IMR-90 (cell line): ENCODE results near the gene EIF2B5. TPM values are rescaled to one million over a fixed set of nuclear protein-coding genes. Genes with fewer than 3 reads are reported as not detected.

ENCODE experiments used
- ATAC-seq: fragments of 200-7000 bp; cut with Tn5 transposase; 2 replicates; pipeline ENCODE4 v1.9.1; 2020; ENCODE audit warnings: low read depth, mild to moderate bottlenecking, moderate library complexity
- BruUV-seq: library from RNA; stranded (reverse); fragments of 400-500 nt; replicated peaks from 2 replicates; lab custom pipeline; 2021; lab: Mats Ljungman, UMichigan
- CTCF ChIA-PET: fragments of 300-600 bp; formaldehyde crosslinking; extraction: SDS; loops from one replicate; lab custom pipeline; 2021; ENCODE audit warnings: antibody characterized with exemption; lab: Yijun Ruan, JAX
- POLR2A ChIA-PET: fragments of 300-600 bp; sonication (Branson Sonifier 250); formaldehyde crosslinking; loops from one replicate; lab custom pipeline; 2022; ENCODE audit warnings: antibody characterized with exemption; ENCODE audit not compliant: unreplicated experiment; lab: Charles Lee
- DNase-seq: peaks from one replicate; pipeline ENCODE4 v3.0.0; 2013
- H2AFZ ChIP-seq: replicated peaks from 2 replicates; pipeline ENCODE3; 2013; ENCODE audit warnings: low read length, mild to moderate bottlenecking; ENCODE audit not compliant: poor library complexity
- H2AK5ac ChIP-seq: 2 replicates; pipeline ENCODE4 v1.6.1; 2013; ENCODE audit warnings: low read depth, low read length, inconsistent platforms
- H2AK9ac ChIP-seq: replicated peaks from 2 replicates; pipeline ENCODE3; 2013; ENCODE audit warnings: mild to moderate bottlenecking, low read depth, low read length, moderate library complexity; ENCODE audit not compliant: poor library complexity
- H2BK120ac ChIP-seq: 2 replicates; pipeline ENCODE4 v1.6.1; 2013; ENCODE audit warnings: low read depth, low read length, inconsistent platforms
- H2BK15ac ChIP-seq: 3 replicates; pipeline ENCODE4 v1.6.1; 2013; ENCODE audit warnings: low read depth, low read length, inconsistent platforms
- H2BK20ac ChIP-seq: 2 replicates; pipeline ENCODE4 v1.6.1; 2013; ENCODE audit warnings: low read depth, mild to moderate bottlenecking, inconsistent platforms, low read length, moderate library complexity
- H2BK5ac ChIP-seq: 2 replicates; pipeline ENCODE4 v1.6.1; 2013; ENCODE audit warnings: mild to moderate bottlenecking, low read depth, low read length, inconsistent platforms; ENCODE audit not compliant: poor library complexity, severe bottlenecking
- H3K14ac ChIP-seq: replicated peaks from 2 replicates; pipeline ENCODE4 v1.6.1; 2013; ENCODE audit warnings: low read depth, low read length, inconsistent platforms
- H3K18ac ChIP-seq: 2 replicates; pipeline ENCODE4 v1.6.1; 2013; ENCODE audit warnings: low read depth, low read length, control low read depth
- H3K23ac ChIP-seq: 2 replicates; pipeline ENCODE4 v1.6.1; 2013; ENCODE audit warnings: low read depth, low read length, inconsistent platforms
- H3K27ac ChIP-seq: 2 replicates; pipeline ENCODE4 v1.5.1; 2013; ENCODE audit warnings: mild to moderate bottlenecking, control low read depth, low read length; ENCODE audit not compliant: insufficient read depth
- H3K27me3 ChIP-seq: 2 replicates; pipeline ENCODE4 v1.6.1; 2013; ENCODE audit warnings: low read length; ENCODE audit not compliant: control insufficient read depth, insufficient read depth
- H3K36me3 ChIP-seq: 2 replicates; pipeline ENCODE4 v1.6.1; 2013; ENCODE audit warnings: low read length, mixed read lengths; ENCODE audit not compliant: control insufficient read depth, insufficient read depth
- H3K4ac ChIP-seq: 2 replicates; pipeline ENCODE4 v1.6.1; 2013; ENCODE audit warnings: low read depth, low read length, inconsistent platforms
- H3K4me1 ChIP-seq: 2 replicates; pipeline ENCODE4 v1.6.1; 2013; ENCODE audit warnings: low read length, mixed read lengths; ENCODE audit not compliant: control insufficient read depth, insufficient read depth
- H3K4me2 ChIP-seq: 2 replicates; pipeline ENCODE4 v1.6.1; 2013; ENCODE audit warnings: low read depth, mild to moderate bottlenecking, control low read depth, low read length, moderate library complexity
- H3K4me3 ChIP-seq: 2 replicates; pipeline ENCODE4 v1.5.1; 2013; ENCODE audit warnings: low read depth, mild to moderate bottlenecking, control low read depth, low read length, moderate library complexity; ENCODE audit not compliant: insufficient read depth
- H3K56ac ChIP-seq: 2 replicates; pipeline ENCODE4 v1.6.1; 2013; ENCODE audit warnings: low read length, inconsistent platforms; ENCODE audit not compliant: insufficient read depth; ENCODE audit errors: extremely low read depth
- H3K79me1 ChIP-seq, 2 experiments: 2 replicates each; pipeline ENCODE4 v1.6.1; 2013; ENCODE audit warnings: low read length in 2 of 2, inconsistent platforms in 1 of 2, low read depth in 1 of 2
- H3K9ac ChIP-seq: 2 replicates; pipeline ENCODE4 v1.6.1; 2013; ENCODE audit warnings: low read depth, low read length, control low read depth
- H3K9me1 ChIP-seq: 2 replicates; pipeline ENCODE4 v1.6.1; 2013; ENCODE audit warnings: low read length, inconsistent platforms; ENCODE audit not compliant: insufficient read depth
- H3K9me3 ChIP-seq: 2 replicates; pipeline ENCODE4 v1.6.1; 2013; ENCODE audit warnings: low read length; ENCODE audit not compliant: control insufficient read depth, insufficient read depth
- H4K20me1 ChIP-seq: 2 replicates; pipeline ENCODE4 v1.6.1; 2013; ENCODE audit warnings: low read length, inconsistent platforms; ENCODE audit not compliant: insufficient read depth
- H4K5ac ChIP-seq: 2 replicates; pipeline ENCODE4 v1.6.1; 2013; ENCODE audit warnings: mild to moderate bottlenecking, low read depth, low read length, control low read depth
- H4K8ac ChIP-seq, 2 experiments: 2 replicates each; pipeline ENCODE4 v1.6.1; 2013; ENCODE audit warnings: low read depth in 2 of 2, low read length in 2 of 2, control low read depth in 1 of 2, inconsistent platforms in 1 of 2
- H4K91ac ChIP-seq: 2 replicates; pipeline ENCODE4 v1.6.1; 2013; ENCODE audit warnings: low read depth, low read length, inconsistent platforms; ENCODE audit not compliant: insufficient read depth
- BHLHE40 ChIP-seq: fragments of 150-350 bp; IDR thresholded peaks from 2 replicates; pipeline ENCODE4 v1.6.1; 2016; ENCODE audit warnings: mild to moderate bottlenecking, low read depth, low read length
- CEBPB ChIP-seq: IDR thresholded peaks from 2 replicates; pipeline ENCODE4 v1.6.1; 2012; ENCODE audit warnings: low read depth, low read length, improper control_type of control experiment
- CHD1 ChIP-seq: IDR thresholded peaks from 2 replicates; pipeline ENCODE4 v1.6.1; 2012; ENCODE audit warnings: low read depth, low read length, improper control_type of control experiment
- CTCF ChIP-seq: conservative IDR thresholded peaks from 2 replicates; pipeline ENCODE4 v1.5.1; 2012; ENCODE audit warnings: mild to moderate bottlenecking, low read depth, low read length, improper control_type of control experiment
- FOS ChIP-seq: fragments of 150-350 bp; IDR thresholded peaks from 2 replicates; pipeline ENCODE4 v1.6.1; 2016; ENCODE audit warnings: low read depth, low read length
- MAFK ChIP-seq: IDR thresholded peaks from 2 replicates; pipeline ENCODE4 v1.6.1; 2012; ENCODE audit warnings: low read depth, low read length, improper control_type of control experiment
- MAZ ChIP-seq: IDR thresholded peaks from 2 replicates; pipeline ENCODE4 v1.6.1; 2012; ENCODE audit warnings: low read depth, mild to moderate bottlenecking, low read length, improper control_type of control experiment, moderate library complexity, borderline replicate concordance
- MXI1 ChIP-seq: IDR thresholded peaks from 2 replicates; pipeline ENCODE4 v1.6.1; 2012; ENCODE audit warnings: low read depth, mild to moderate bottlenecking, low read length, moderate library complexity, borderline replicate concordance
- NFE2L2 ChIP-seq: fragments of 150-350 bp; IDR thresholded peaks from 2 replicates; pipeline ENCODE4 v1.6.1; 2016; ENCODE audit warnings: low read depth, mild to moderate bottlenecking, low read length
- POLR2A ChIP-seq: IDR thresholded peaks from 2 replicates; pipeline ENCODE4 v1.6.1; 2012; ENCODE audit warnings: mild to moderate bottlenecking, low read depth, low read length
- RAD21 ChIP-seq: IDR thresholded peaks from 2 replicates; pipeline ENCODE4 v1.6.1; 2012; ENCODE audit warnings: low read length, improper control_type of control experiment
- RCOR1 ChIP-seq: IDR thresholded peaks from 2 replicates; pipeline ENCODE4 v1.6.1; 2012; ENCODE audit warnings: mild to moderate bottlenecking, low read length, improper control_type of control experiment; ENCODE audit not compliant: insufficient replicate concordance
- RFX5 ChIP-seq: IDR thresholded peaks from 2 replicates; pipeline ENCODE4 v1.8.0; 2012; ENCODE audit warnings: low read depth, mild to moderate bottlenecking, low read length, moderate library complexity
- SMC3 ChIP-seq: fragments of 150-350 bp; IDR thresholded peaks from 2 replicates; pipeline ENCODE4 v1.6.1; 2016; ENCODE audit warnings: low read depth, mild to moderate bottlenecking, antibody characterized with exemption, low read length, moderate library complexity
- USF2 ChIP-seq: fragments of 150-350 bp; IDR thresholded peaks from 2 replicates; pipeline ENCODE4 v1.6.1; 2017; ENCODE audit warnings: mild to moderate bottlenecking, antibody characterized with exemption, low read length, low read depth
- WGBS, 2 experiments: methylation state at CpG; one replicate each; pipeline versions ENCODE4 v1.1.5 to v1.1.7; 2013; ENCODE audit warnings: missing lambda C conversion rate in 2 of 2; ENCODE audit not compliant: insufficient read length in 1 of 2; ENCODE audit errors: extremely low coverage in 2 of 2; 5-methylcytosine and 5-hydroxymethylcytosine counted together
- dilution Hi-C: fragments of 300-500 bp; cut with HindIII; formaldehyde crosslinking; loops from one replicate; pipeline ENCODE4 v1.14.3; 2018; ENCODE audit warnings: low sequenced_read_pairs; ENCODE audit not compliant: unreplicated experiment
- in situ Hi-C: fragments of 300-500 bp; cut with MboI; formaldehyde crosslinking; loops from 3 replicates; pipeline ENCODE4 v1.14.3; 2019; ENCODE audit warnings: low sequenced_read_pairs, inconsistent platforms, mixed read lengths
- intact Hi-C: fragments of 100-400 bp; cut with micrococcal nuclease; formaldehyde crosslinking; loops from 2 replicates; pipeline ENCODE4 v1.10.0; 2022
- polyA plus RNA-seq, 3 experiments: library from polyadenylated mRNA; depleted of rRNA; stranded (reverse); fragments of >200 nt; gene quantifications; 2 replicates each; pipeline ENCODE4 v1.2.3, GENCODE V29; 2012; ENCODE audit warnings: low replicate concordance in 1 of 3
- total RNA-seq: library from RNA; depleted of rRNA; stranded (reverse); fragments of >200 nt; gene quantifications from 2 replicates; pipeline ENCODE4 v1.2.3, GENCODE V29; 2012
- TF ChIP-seq, protein P1 (sequence below): fragments of 150-350 bp; IDR thresholded peaks from 2 replicates; pipeline ENCODE4 v1.6.1; 2016; ENCODE audit warnings: low read depth, mild to moderate bottlenecking, low read length, moderate library complexity, borderline replicate concordance

EIF2B5 gene
- total and polyA plus RNA-seq, 2 of the 4 experiments (the other 2 are of a cell fraction) = 31.7 to 37.6 TPM

DNA sequence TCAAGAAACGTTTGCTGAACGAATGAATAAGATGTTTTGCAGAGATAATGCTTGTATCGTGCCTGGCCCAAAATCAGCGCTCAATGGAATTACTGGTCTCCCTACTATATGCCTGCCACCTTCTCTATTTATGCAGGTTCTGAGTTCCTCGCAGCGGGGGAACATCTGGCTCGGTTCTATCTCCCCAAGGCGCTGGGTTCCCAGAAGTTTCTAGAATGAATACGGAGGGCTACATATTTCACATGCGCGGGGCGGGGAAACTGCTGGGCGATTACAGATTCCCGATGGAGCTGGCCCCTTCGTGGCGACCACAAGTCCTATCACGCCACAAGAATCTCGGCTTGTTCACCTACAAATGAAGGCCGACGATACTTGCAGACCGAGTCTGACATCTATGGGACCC is 411 bp upstream of the EIF2B5 start:
- Histone ChIP-seq H3K56ac (peak overlapping the region; percentile 89), H3K4me3 (peak overlapping the region; percentile 91), H3K23ac (peak overlapping the region; percentile 69), H3K4me2 (peak overlapping the region; percentile 77), H3K4ac (peak overlapping the region; percentile 95), H3K14ac (peak overlapping the region; percentile 97), H4K91ac (peak overlapping the region; percentile 83), H3K9ac (peak overlapping the region; percentile 95), H3K4me1 (no peaks in the 10 kb centered on the region; the same call in 1 of the 2 replicates), H3K27ac (peak overlapping the region; percentile 87), H3K27me3 (no peaks in the 10 kb centered on the region), H2AK9ac (peak overlapping the region; percentile 95), H4K5ac (peak overlapping the region; percentile 41), H3K36me3 (peaks cover 5% of the 10 kb centered on the region), H3K9me3 (no peaks in the 10 kb centered on the region), H2AFZ (peak overlapping the region; percentile 98), H2BK5ac (peak overlapping the region; percentile 88), H2BK120ac (peak overlapping the region; percentile 69), H4K20me1 (no peaks in the 10 kb centered on the region; the same call in 1 of the 2 replicates), H3K9me1 (peaks cover 7% of the 10 kb centered on the region), H3K18ac (peak overlapping the region; percentile 76), H2BK20ac (peak overlapping the region; percentile 36; the same call in 1 of the 2 replicates), H2AK5ac (peak overlapping the region; percentile 61; the same call in 1 of the 2 replicates), H2BK15ac (peak overlapping the region; percentile 84; the same call in 1 of the 3 replicates), H3K79me1 (peaks cover 3 to 37% of the 10 kb centered on the region in 2 experiments; a peak in 2 of 4 replicates), H4K8ac (peak overlapping the region; percentile 57 to 98)
- ChIA-PET POLR2A (no interaction called here), CTCF (interaction anchor here (0.6 kb wide), 1 partner anchor 91 kb away, joined by 3 read pairs; no protein-coding TSS in a partner anchor)
- DNase-seq = no peak
- WGBS, 2 experiments = 0% methylated on average over 5 of the region's 21 CpGs; no CpG with 5 or more reads in 1 of the 2 experiments
- BruUV-seq = no TSS peak
- peak; percentile 38 for ATAC-seq
- in situ Hi-C loops = no loop called here
- intact Hi-C loops = loop anchor here (1.0 to 2.0 kb wide), 3 partner anchors 114 to 239 kb away; partner anchors contain the start of genes ABCC5, ALG3 and EEF1AKMT4
- no peak for TF ChIP-seq BHLHE40
- no peak for TF ChIP-seq CTCF
- TF ChIP-seq CHD1 = no peak
- no peak for TF ChIP-seq CEBPB
- TF ChIP-seq, protein P1, sequence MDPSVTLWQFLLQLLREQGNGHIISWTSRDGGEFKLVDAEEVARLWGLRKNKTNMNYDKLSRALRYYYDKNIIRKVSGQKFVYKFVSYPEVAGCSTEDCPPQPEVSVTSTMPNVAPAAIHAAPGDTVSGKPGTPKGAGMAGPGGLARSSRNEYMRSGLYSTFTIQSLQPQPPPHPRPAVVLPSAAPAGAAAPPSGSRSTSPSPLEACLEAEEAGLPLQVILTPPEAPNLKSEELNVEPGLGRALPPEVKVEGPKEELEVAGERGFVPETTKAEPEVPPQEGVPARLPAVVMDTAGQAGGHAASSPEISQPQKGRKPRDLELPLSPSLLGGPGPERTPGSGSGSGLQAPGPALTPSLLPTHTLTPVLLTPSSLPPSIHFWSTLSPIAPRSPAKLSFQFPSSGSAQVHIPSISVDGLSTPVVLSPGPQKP = no peak
- TF ChIP-seq SMC3 = no peak
- no peak for TF ChIP-seq NFE2L2
- no peak for TF ChIP-seq RAD21
- TF ChIP-seq USF2 = no peak
- TF ChIP-seq MXI1 = no peak
- no peak for TF ChIP-seq POLR2A
- TF ChIP-seq FOS = no peak
- no peak for TF ChIP-seq RFX5
- TF ChIP-seq RCOR1 = no peak
- TF ChIP-seq MAFK = no peak
- no peak for TF ChIP-seq MAZ
- dilution Hi-C loops = no loop called here
